Gastrocnemius medialis (tissue), 4 donors: ENCODE data around the gene STON2.

Experiments
- POLR2A ChIP-seq, 2 donors: fragments of 450-650 bp; IDR thresholded peaks; one replicate each; pipeline ENCODE4 v1.6.1; 2017; ENCODE audit warnings: antibody characterized with exemption in 2 of 2, mild to moderate bottlenecking in 2 of 2, moderate library complexity in 2 of 2
- TF ChIP-seq, protein P1 (sequence below), 5 experiments: fragments of 450-650 bp in 3 of 5; fragments of 200-600 bp in 2 of 5; sonication (generic) in 2 of 5; IDR thresholded peaks in 4 of 5; conservative IDR thresholded peaks in 1 of 5; 1 replicate in 4 of 5; 2 replicates in 1 of 5; pipeline ENCODE4 v1.5.1; 2016 to 2019; ENCODE audit warnings: antibody characterized with exemption in 5 of 5, mild to moderate bottlenecking in 3 of 5, moderate library complexity in 3 of 5

- TF ChIP-seq, protein P1, sequence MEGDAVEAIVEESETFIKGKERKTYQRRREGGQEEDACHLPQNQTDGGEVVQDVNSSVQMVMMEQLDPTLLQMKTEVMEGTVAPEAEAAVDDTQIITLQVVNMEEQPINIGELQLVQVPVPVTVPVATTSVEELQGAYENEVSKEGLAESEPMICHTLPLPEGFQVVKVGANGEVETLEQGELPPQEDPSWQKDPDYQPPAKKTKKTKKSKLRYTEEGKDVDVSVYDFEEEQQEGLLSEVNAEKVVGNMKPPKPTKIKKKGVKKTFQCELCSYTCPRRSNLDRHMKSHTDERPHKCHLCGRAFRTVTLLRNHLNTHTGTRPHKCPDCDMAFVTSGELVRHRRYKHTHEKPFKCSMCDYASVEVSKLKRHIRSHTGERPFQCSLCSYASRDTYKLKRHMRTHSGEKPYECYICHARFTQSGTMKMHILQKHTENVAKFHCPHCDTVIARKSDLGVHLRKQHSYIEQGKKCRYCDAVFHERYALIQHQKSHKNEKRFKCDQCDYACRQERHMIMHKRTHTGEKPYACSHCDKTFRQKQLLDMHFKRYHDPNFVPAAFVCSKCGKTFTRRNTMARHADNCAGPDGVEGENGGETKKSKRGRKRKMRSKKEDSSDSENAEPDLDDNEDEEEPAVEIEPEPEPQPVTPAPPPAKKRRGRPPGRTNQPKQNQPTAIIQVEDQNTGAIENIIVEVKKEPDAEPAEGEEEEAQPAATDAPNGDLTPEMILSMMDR (IDR thresholded peaks at IDR 0.05 in 4 of 5, conservative IDR thresholded peaks at IDR 0.05 in 1 of 5), result no peak
- no peak for TF ChIP-seq POLR2A (IDR thresholded peaks at IDR 0.05)
These were observed 113.4 kb downstream of the STON2 start for GRCh38 chr14:81286574-81287370.
